B cell (primary cell): ENCODE data around the gene ASCL2. TPM values are rescaled to one million over a fixed set of nuclear protein-coding genes. Genes with fewer than 3 reads are reported as not detected.

Source experiments
- ATAC-seq: fragments of 200-7000 bp; cut with Tn5 transposase; one replicate; pipeline ENCODE4 v1.10.0; 2021; ENCODE audit warnings: low read depth, mild to moderate bottlenecking, moderate number of reproducible peaks, moderate library complexity
- CTCF ChIA-PET: fragments of 350-600 bp; sonication (Branson Sonifier 250); formaldehyde crosslinking; loops from one replicate; lab custom pipeline; 2021; ENCODE audit warnings: antibody characterized with exemption, inconsistent platforms; lab: Charles Lee
- POLR2A ChIA-PET: fragments of 350-600 bp; sonication (Branson Sonifier 250); formaldehyde crosslinking; loops from one replicate; lab custom pipeline; 2021; ENCODE audit warnings: antibody characterized with exemption; lab: Charles Lee
- DNase-seq: peaks from one replicate; pipeline ENCODE4 v3.0.0; 2013
- H2AFZ ChIP-seq: 2 replicates; pipeline ENCODE4 v1.6.1; 2012; ENCODE audit warnings: mild to moderate bottlenecking, low read depth, low read length; ENCODE audit not compliant: insufficient read depth, poor library complexity, severe bottlenecking
- H3K27ac ChIP-seq, 2 donors: 1 replicate in 1 of 2; 2 replicates in 1 of 2; pipeline ENCODE4 v1.5.1; 2012 to 2013; ENCODE audit warnings: low read length in 2 of 2, mild to moderate bottlenecking in 2 of 2, moderate library complexity in 1 of 2
- H3K27me3 ChIP-seq, 4 experiments: fragments of 200-600 bp in 1 of 4; sonication (generic) in 1 of 4; replicated peaks in 1 of 4; 1 replicate in 2 of 4; 2 replicates in 2 of 4; pipeline versions ENCODE4 v1.6.1 to v1.7.0; 2013 to 2016; ENCODE audit warnings: low read length in 3 of 4, mild to moderate bottlenecking in 2 of 4, mixed read lengths in 1 of 4, moderate library complexity in 1 of 4; ENCODE audit not compliant: insufficient read depth in 4 of 4, control insufficient read depth in 3 of 4; ENCODE audit errors: control extremely low read depth in 1 of 4
- H3K36me3 ChIP-seq, 2 experiments: replicated peaks in 1 of 2; 1 replicate in 1 of 2; 2 replicates in 1 of 2; pipeline versions ENCODE4 v1.6.1 to v1.7.1; 2013; ENCODE audit warnings: low read length in 1 of 2; ENCODE audit not compliant: insufficient read depth in 2 of 2, control insufficient read depth in 1 of 2; ENCODE audit errors: control extremely low read depth in 1 of 2, extremely low read depth in 1 of 2
- H3K4me1 ChIP-seq, 2 donors: fragments of 200-600 bp in 1 of 2; sonication (generic) in 1 of 2; 1 replicate in 1 of 2; 2 replicates in 1 of 2; pipeline versions ENCODE4 v1.5.1 to v1.6.1; 2013 to 2017; ENCODE audit warnings: low read length in 2 of 2; ENCODE audit not compliant: control insufficient read depth in 2 of 2, insufficient read depth in 2 of 2
- H3K4me2 ChIP-seq: replicated peaks from 2 replicates; pipeline ENCODE3; 2012; ENCODE audit warnings: mild to moderate bottlenecking, low read depth, low read length; ENCODE audit not compliant: poor library complexity, severe bottlenecking
- H3K4me3 ChIP-seq, 5 experiments: fragments of 200-600 bp in 1 of 5; sonication (generic) in 1 of 5; 1 replicate in 3 of 5; 2 replicates in 2 of 5; pipeline versions ENCODE4 v1.5.1 to v1.7.0; 2011 to 2016; ENCODE audit warnings: low read length in 4 of 5, mild to moderate bottlenecking in 4 of 5, low read depth in 2 of 5, control low read depth in 1 of 5, moderate library complexity in 1 of 5; ENCODE audit not compliant: insufficient read depth in 1 of 5; ENCODE audit errors: control extremely low read depth in 1 of 5, extremely low read depth in 1 of 5
- H3K79me2 ChIP-seq: fragments of 200-600 bp; sonication (generic); one replicate; pipeline ENCODE4 v1.6.0; 2016; ENCODE audit warnings: low read length; ENCODE audit not compliant: control insufficient read depth, insufficient read depth
- H3K9ac ChIP-seq: fragments of 200-600 bp; sonication (generic); 2 replicates; pipeline ENCODE4 v1.6.1; 2017; ENCODE audit warnings: mild to moderate bottlenecking, low read length, moderate library complexity
- H3K9me3 ChIP-seq, 3 donors: one replicate each; pipeline versions ENCODE4 v1.6.1 to v1.7.1; 2013; ENCODE audit warnings: low read length in 2 of 3; ENCODE audit not compliant: control insufficient read depth in 2 of 3, insufficient read depth in 1 of 3; ENCODE audit errors: control extremely low read depth in 1 of 3
- H4K20me1 ChIP-seq: 2 replicates; pipeline ENCODE4 v1.6.0; 2012; ENCODE audit warnings: mild to moderate bottlenecking, low read length; ENCODE audit not compliant: insufficient read depth, control insufficient read depth, poor library complexity, severe bottlenecking
- H3K27ac Mint-ChIP-seq: one replicate; pipeline ENCODE4 v1.8.0; 2021; ENCODE audit warnings: mixed read lengths
- H3K27me3 Mint-ChIP-seq: one replicate; pipeline ENCODE4 v1.8.0; 2021; ENCODE audit warnings: mixed read lengths
- H3K4me1 Mint-ChIP-seq: one replicate; pipeline ENCODE4 v1.8.0; 2021; ENCODE audit warnings: mixed read lengths
- H3K4me3 Mint-ChIP-seq: one replicate; pipeline ENCODE4 v1.8.0; 2021; ENCODE audit warnings: mixed read lengths
- H3K9me3 Mint-ChIP-seq: one replicate; pipeline ENCODE4 v1.8.0; 2022; ENCODE audit warnings: mixed read lengths; ENCODE audit not compliant: insufficient read depth
- EZH2 ChIP-seq: IDR thresholded peaks from 2 replicates; pipeline ENCODE4 v1.6.1; 2012; ENCODE audit warnings: borderline replicate concordance, low read depth, mild to moderate bottlenecking, moderate library complexity, low read length; ENCODE audit not compliant: insufficient read depth, poor library complexity, severe bottlenecking
- WGBS: methylation state at CpG from one replicate; pipeline ENCODE4 v1.1.5; 2013; ENCODE audit warnings: missing lambda C conversion rate; ENCODE audit not compliant: insufficient coverage; 5-methylcytosine and 5-hydroxymethylcytosine counted together
- intact Hi-C: fragments of 100-400 bp; cut with micrococcal nuclease; formaldehyde crosslinking; loops from one replicate; pipeline ENCODE4 v1.10.0; 2022
- polyA plus RNA-seq: library from polyadenylated mRNA; depleted of rRNA; stranded (reverse); fragments of >200 nt; gene quantifications from 2 replicates; pipeline ENCODE4 v1.2.3, GENCODE V29; 2012
- total RNA-seq, 2 donors: library from RNA; stranded (reverse); fragments of 120-200 nt in 1 of 2; gene quantifications; 1 replicate in 1 of 2; 2 replicates in 1 of 2; pipeline versions ENCODE4 v1.2.3 to v1.2.4, GENCODE V29; 2013 to 2022
- TF ChIP-seq, protein P1 (sequence below): fragments of 200-600 bp; IDR thresholded peaks from one replicate; pipeline ENCODE4 v1.8.0; 2022; ENCODE audit warnings: antibody characterized with exemption, mild to moderate bottlenecking

ASCL2 gene
- total and polyA plus RNA-seq, 2 donors (not counting 1 experiment from before 2014, with no cell fraction given) = 2.1 to 2.2 TPM

DNA sequence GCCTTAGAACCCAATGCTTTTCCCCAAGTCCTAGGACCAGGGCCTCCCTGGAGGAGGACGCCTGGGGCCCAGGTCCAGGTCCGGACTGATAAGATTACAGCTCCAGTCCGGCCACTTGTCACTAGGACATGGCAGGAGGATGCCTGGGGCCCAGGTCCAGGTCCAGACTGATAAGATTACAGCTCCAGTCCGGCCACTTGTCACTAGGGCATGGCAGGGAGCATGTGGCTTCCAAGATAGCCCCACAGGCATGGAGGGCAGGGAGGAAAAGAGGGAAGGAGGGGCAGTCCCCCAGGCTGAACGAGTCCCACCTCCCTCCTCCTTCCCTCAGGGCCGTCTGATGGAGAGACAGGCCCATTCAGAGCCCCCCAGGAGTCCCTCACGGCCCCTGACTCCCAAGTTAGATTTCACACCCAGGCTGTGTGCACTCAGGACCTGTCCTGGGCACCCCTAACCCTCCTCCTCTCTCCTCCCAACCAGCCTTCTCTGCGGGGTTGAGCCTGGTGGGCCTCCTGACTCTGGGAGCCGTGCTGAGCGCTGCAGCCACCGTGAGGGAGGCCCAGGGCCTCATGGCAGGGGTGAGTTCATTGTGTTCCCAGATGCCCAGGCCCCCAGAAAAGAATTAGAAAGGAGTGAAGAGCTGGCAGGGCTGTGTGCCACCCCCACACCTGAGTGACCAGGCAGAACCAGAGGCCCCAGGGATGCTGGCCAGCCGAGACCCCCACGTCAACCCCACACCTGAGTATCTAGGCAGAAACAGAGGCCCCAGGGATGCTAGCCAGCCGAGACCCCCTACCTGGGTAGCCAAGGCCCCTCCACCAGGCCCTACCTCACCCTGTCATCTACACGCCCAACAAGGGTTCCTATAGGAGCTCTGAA is 33.5 kb upstream of the ASCL2 start:
- Histone ChIP-seq H3K9ac (no peak overlapping the region), H3K4me3 (peak overlapping the region in 1 of 5 experiments; percentile 52), H3K27me3 (no peaks in the 10 kb centered on the region), H2AFZ (peak overlapping the region; percentile 65), H3K4me1 (peaks cover 69 to 74% of the 10 kb centered on the region in 2 donors), H3K79me2 (peaks cover 33% of the 10 kb centered on the region), H4K20me1 (no peaks in the 10 kb centered on the region), H3K36me3 (no peaks in the 10 kb centered on the region), H3K27ac (peak overlapping the region in 1 of 2 donors; percentile 40), H3K4me2 (peak overlapping the region; percentile 79), H3K9me3 (no peaks in the 10 kb centered on the region)
- CTCF ChIA-PET = interaction anchor here (1.0 to 15.0 kb wide), 35 partner anchors 9 to 625 kb away, joined by 3 to 583 read pairs (median 6); partner anchors contain the start of genes ASCL2, CD81, PHLDA2 and TSSC4
- WGBS = 69% methylated on average over 10 of the region's 15 CpGs
- Mint-ChIP-seq H3K27ac (peak overlapping the region; percentile 56), H3K9me3 (no peaks in the 10 kb centered on the region), H3K4me1 (peaks cover 61% of the 10 kb centered on the region), H3K4me3 (peak overlapping the region; percentile 92), H3K27me3 (no peaks in the 10 kb centered on the region)
- intact Hi-C loops = loop anchor here (2.0 to 5.0 kb wide), 3 partner anchors 73 to 583 kb away; partner anchors contain the start of genes CD81 and CDKN1C
- ATAC-seq (no peak), DNase-seq (no peak)
- TF ChIP-seq EZH2 = no peak
- TF ChIP-seq, protein P1, sequence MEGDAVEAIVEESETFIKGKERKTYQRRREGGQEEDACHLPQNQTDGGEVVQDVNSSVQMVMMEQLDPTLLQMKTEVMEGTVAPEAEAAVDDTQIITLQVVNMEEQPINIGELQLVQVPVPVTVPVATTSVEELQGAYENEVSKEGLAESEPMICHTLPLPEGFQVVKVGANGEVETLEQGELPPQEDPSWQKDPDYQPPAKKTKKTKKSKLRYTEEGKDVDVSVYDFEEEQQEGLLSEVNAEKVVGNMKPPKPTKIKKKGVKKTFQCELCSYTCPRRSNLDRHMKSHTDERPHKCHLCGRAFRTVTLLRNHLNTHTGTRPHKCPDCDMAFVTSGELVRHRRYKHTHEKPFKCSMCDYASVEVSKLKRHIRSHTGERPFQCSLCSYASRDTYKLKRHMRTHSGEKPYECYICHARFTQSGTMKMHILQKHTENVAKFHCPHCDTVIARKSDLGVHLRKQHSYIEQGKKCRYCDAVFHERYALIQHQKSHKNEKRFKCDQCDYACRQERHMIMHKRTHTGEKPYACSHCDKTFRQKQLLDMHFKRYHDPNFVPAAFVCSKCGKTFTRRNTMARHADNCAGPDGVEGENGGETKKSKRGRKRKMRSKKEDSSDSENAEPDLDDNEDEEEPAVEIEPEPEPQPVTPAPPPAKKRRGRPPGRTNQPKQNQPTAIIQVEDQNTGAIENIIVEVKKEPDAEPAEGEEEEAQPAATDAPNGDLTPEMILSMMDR = no peak
- POLR2A ChIA-PET = interaction anchor here (0.7 to 3.1 kb wide), 6 partner anchors 81 to 116 kb away, joined by 3 to 22 read pairs (median 8); partner anchors contain the start of gene TSSC4
